ENCODE data around the gene GUCY1A2.

GUCY1A2 gene

GRCh38 chr11:106986673-106987072, 31.6 kb downstream of the GUCY1A2 start:
- no peak for TF ChIP-seq CTCF (IDR thresholded peaks at IDR 0.05)
- H3K27ac ChIP-seq: peak overlapping the region in 1 of 2 donors; percentile 40
- no peak for DNase-seq (ENCODE audit: low spot score)
- H3K4me3 ChIP-seq: no peak overlapping the region

GRCh38 chr11:106986261-106986660, 32.0 kb downstream of the GUCY1A2 start:
- DNase-seq (ENCODE audit: low spot score): no peak
- Histone ChIP-seq H3K27ac (peak overlapping the region in 1 of 2 donors; percentile 40), H3K4me3 (no peak overlapping the region)
- no peak for TF ChIP-seq CTCF (IDR thresholded peaks at IDR 0.05)

GRCh38 chr11:106983991-106984390, 34.3 kb downstream of the GUCY1A2 start:
- no peak overlapping the region for H3K4me3 ChIP-seq
- no peak for TF ChIP-seq CTCF (IDR thresholded peaks at IDR 0.05)
- no peak overlapping the region for H3K27ac ChIP-seq
- DNase-seq (ENCODE audit: low spot score): no peak

- no peak overlapping the region for H3K27ac ChIP-seq
- no peak for TF ChIP-seq CTCF (IDR thresholded peaks at IDR 0.05)
- DNase-seq (ENCODE audit: low spot score): no peak
- H3K4me3 ChIP-seq: no peak overlapping the region
These were observed 35.0 kb downstream of the GUCY1A2 start for GRCh38 chr11:106983261-106983660.

- H3K4me3 ChIP-seq: no peak overlapping the region
- no peak for TF ChIP-seq CTCF (IDR thresholded peaks at IDR 0.05)
- H3K27ac ChIP-seq: no peak overlapping the region
- no peak for DNase-seq (ENCODE audit: low spot score)
These were observed 43.4 kb downstream of the GUCY1A2 start for GRCh38 chr11:106974831-106975230.

GRCh38 chr11:106971864-106972263, 46.4 kb downstream of the GUCY1A2 start:
- no peak for TF ChIP-seq CTCF (IDR thresholded peaks at IDR 0.05)
- Histone ChIP-seq H3K4me3 (no peak overlapping the region), H3K27ac (no peak overlapping the region)
- no peak for DNase-seq (ENCODE audit: low spot score)

- no peak for TF ChIP-seq CTCF (IDR thresholded peaks at IDR 0.05)
- no peak overlapping the region for H3K4me3 ChIP-seq
- no peak overlapping the region for H3K27ac ChIP-seq
- DNase-seq (ENCODE audit: low spot score): no peak
These were observed 48.5 kb downstream of the GUCY1A2 start for GRCh38 chr11:106969644-106970355.
